Pericardium fibroblast (primary cell): ENCODE measurements around the gene TRIM47. TPM values are rescaled to one million over a fixed set of nuclear protein-coding genes. Genes with fewer than 3 reads are reported as not detected.

Experiments used
- total RNA-seq: library from RNA; depleted of rRNA; stranded (reverse); fragments of >200 nt; gene quantifications from 2 replicates; pipeline ENCODE4 v1.2.3, GENCODE V29; 2015

The TRIM47 gene
- total RNA-seq, result 25.0 and 34.0 TPM in 2 replicates

GRCh38 chr17:75878174-75878998 lies at the start of gene TRIM47:
TSS of gene TRIM47 (minus strand) at chr17:75878581. CDS start at chr17:75878548, 33 bp downstream.

GRCh38 chr17:75904749-75905521 lies 26.6 kb upstream of the TRIM47 start, which contains the start of gene MRPL38:
TSS of gene MRPL38 (minus strand) at chr17:75904884. CDS start at chr17:75904875, 9 bp downstream.

GRCh38 chr17:75896415-75897159 lies 18.2 kb upstream of the TRIM47 start, which contains the start of gene TRIM65:
TSS of gene TRIM65 (minus strand) at chr17:75896951. CDS start at chr17:75896937, 14 bp downstream.

GRCh38 chr17:75855310-75856061 lies 22.9 kb downstream of the TRIM47 start, which contains the start of gene WBP2:
TSS of gene WBP2 (minus strand) at chr17:75855335. CDS start at chr17:75855297, 38 bp downstream.

GRCh38 chr17:75843577-75844529 lies 34.5 kb downstream of the TRIM47 start, which contains the start of gene UNC13D:
TSS of gene UNC13D (minus strand) at chr17:75844404. CDS start at chr17:75844337, 67 bp downstream.

Other genes starting within 250 kb of the TRIM47 start
- gene SMIM5, start 245.1 kb downstream of the TRIM47 start, total RNA-seq, result not detected in 2 replicates
- 7.5 and 9.6 TPM in 2 replicates for gene RECQL5, start 211.4 kb downstream of the TRIM47 start, total RNA-seq
- gene SAP30BP, start 211.2 kb downstream of the TRIM47 start, total RNA-seq, result 35.0 and 62.0 TPM in 2 replicates
- gene ITGB4, start 157.1 kb downstream of the TRIM47 start, total RNA-seq, result 0.17 and 1.4 TPM in 2 replicates
- 46.3 and 48.2 TPM in 2 replicates for gene GALK1, start 113.4 kb downstream of the TRIM47 start, total RNA-seq
- gene UNK, start 93.8 kb downstream of the TRIM47 start, total RNA-seq, result 10.3 and 17.0 TPM in 2 replicates
- gene UNC13D, start 34.2 kb downstream of the TRIM47 start, total RNA-seq, result 0.70 and 1.6 TPM in 2 replicates
- 51.3 and 60.2 TPM in 2 replicates for gene WBP2, start 23.2 kb downstream of the TRIM47 start, total RNA-seq
- gene TRIM65, start 18.4 kb upstream of the TRIM47 start, total RNA-seq, result 21.9 and 37.7 TPM in 2 replicates
- 16.5 and 20.1 TPM in 2 replicates for gene MRPL38, start 26.3 kb upstream of the TRIM47 start, total RNA-seq
- gene FBF1, start 62.5 kb upstream of the TRIM47 start, total RNA-seq, result 4.9 and 6.8 TPM in 2 replicates
- 19.1 and 24.3 TPM in 2 replicates for gene ACOX1, start 100.6 kb upstream of the TRIM47 start, total RNA-seq
- gene TEN1, start 100.7 kb upstream of the TRIM47 start, total RNA-seq, result 14.7 and 37.5 TPM in 2 replicates
- 0.77 and 2.7 TPM in 2 replicates for gene CDK3, start 122.3 kb upstream of the TRIM47 start, total RNA-seq
- not detected in 2 replicates for gene EVPL, start 148.7 kb upstream of the TRIM47 start, total RNA-seq
- gene SRP68, start 193.9 kb upstream of the TRIM47 start, total RNA-seq, result 16.7 and 24.9 TPM in 2 replicates
- not detected in 2 replicates for gene GALR2, start 196.2 kb upstream of the TRIM47 start, total RNA-seq
- gene ZACN, start 200.6 kb upstream of the TRIM47 start, total RNA-seq, result not detected in 2 replicates
- gene EXOC7, start 225.2 kb upstream of the TRIM47 start, total RNA-seq, result 48.9 and 49.9 TPM in 2 replicates